Measurements from ENCODE around the gene FKBP3. TPM values are rescaled to one million over a fixed set of nuclear protein-coding genes. Genes with fewer than 3 reads are reported as not detected.
"Not testable (repeated sequence)": the region's sequence is repeated elsewhere in the genome, so short reads cannot be mapped to it uniquely, and the experiment has no call there.

The FKBP3 gene
- total RNA-seq, 2 experiments from 2014 or later: 22.4 to 41.1 TPM

- no peaks in the 10 kb centered on the region for H3K9me2 ChIP-seq (ENCODE audit: insufficient read depth, low read length)
- no peaks in the 10 kb centered on the region for H3K9me3 ChIP-seq (ENCODE audit: low read length)
- intact Hi-C loops (cut with micrococcal nuclease; ENCODE audit: unreplicated experiment): loop anchor here (5.0 kb wide), 1 partner anchor 170 kb away; the partner anchor contains the start of gene MIS18BP1
- no TSS peak for BruUV-seq (replicated peaks)
- H3K36me3 ChIP-seq (ENCODE audit: insufficient read depth, low read length): peaks cover 12% of the 10 kb centered on the region
- TF ChIP-seq CTCF (conservative IDR thresholded peaks at IDR 0.05; ENCODE audit: low read length) (no peak), EZH2phosphoT487 (IDR thresholded peaks at IDR 0.05; ENCODE audit: borderline replicate concordance, low read depth, low read length) (no peak)
- ChIA-PET POLR2A (interaction anchor here (1.2 kb wide), 1 partner anchor 15 kb away, joined by 3 read pairs; no protein-coding TSS in a partner anchor), CTCF (ENCODE audit: unreplicated experiment) (no interaction called here)
- H3K79me2 ChIP-seq (ENCODE audit: insufficient read depth, low read depth, low read length): peaks cover 34% of the 10 kb centered on the region
- H2AFZ ChIP-seq (ENCODE audit: low read length): peak overlapping the region; percentile 100; the same call in 1 of the 2 replicates
- no peak overlapping the region for H3K27ac ChIP-seq (ENCODE audit: low read depth, low read length, poor library complexity, severe bottlenecking)
- no peak overlapping the region for H3K4me2 ChIP-seq (ENCODE audit: low read length)
- H3K4me1 ChIP-seq (ENCODE audit: insufficient read depth, low read length, poor library complexity, severe bottlenecking): peaks cover 22% of the 10 kb centered on the region
- peaks cover 8% of the 10 kb centered on the region; the same call in 1 of the 2 replicates for H4K20me1 ChIP-seq (ENCODE audit: insufficient read depth, low read length)
- no peak overlapping the region for H3K4me3 ChIP-seq (ENCODE audit: low read depth, low read length, poor library complexity, severe bottlenecking)
- no peak for DNase-seq (ENCODE audit: low spot score)
These were observed 51.9 kb downstream of the FKBP3 start for GRCh38 chr14:45082420-45082819.

- H3K9me3 ChIP-seq (ENCODE audit: low read length); H3K9me2 ChIP-seq (ENCODE audit: insufficient read depth, low read length); DNase-seq (ENCODE audit: low spot score); CTCF ChIA-PET (ENCODE audit: unreplicated experiment); H3K27ac ChIP-seq (ENCODE audit: low read depth, low read length, poor library complexity, severe bottlenecking); H2AFZ ChIP-seq (ENCODE audit: low read length); BruUV-seq (replicated peaks); H3K36me3 ChIP-seq (ENCODE audit: insufficient read depth, low read length); H3K4me3 ChIP-seq (ENCODE audit: low read depth, low read length, poor library complexity, severe bottlenecking); POLR2A ChIA-PET; H4K20me1 ChIP-seq (ENCODE audit: insufficient read depth, low read length); H3K4me2 ChIP-seq (ENCODE audit: low read length): not testable (repeated sequence)
- H3K4me1 ChIP-seq (ENCODE audit: insufficient read depth, low read length, poor library complexity, severe bottlenecking): peaks cover 12% of the 10 kb centered on the region
- H3K79me2 ChIP-seq (ENCODE audit: insufficient read depth, low read depth, low read length): peaks cover 20% of the 10 kb centered on the region
- intact Hi-C loops (cut with micrococcal nuclease; ENCODE audit: unreplicated experiment): loop anchor here (5.0 kb wide), 1 partner anchor 171 kb away; the partner anchor contains the start of gene MIS18BP1
These were observed 53.2 kb downstream of the FKBP3 start for GRCh38 chr14:45081096-45081495.

- peaks cover 14% of the 10 kb centered on the region for H3K79me2 ChIP-seq (ENCODE audit: insufficient read depth, low read depth, low read length)
- POLR2A ChIA-PET; H3K9me3 ChIP-seq (ENCODE audit: low read length); DNase-seq (ENCODE audit: low spot score); H3K36me3 ChIP-seq (ENCODE audit: insufficient read depth, low read length); H3K4me3 ChIP-seq (ENCODE audit: low read depth, low read length, poor library complexity, severe bottlenecking); BruUV-seq (replicated peaks); H4K20me1 ChIP-seq (ENCODE audit: insufficient read depth, low read length); H2AFZ ChIP-seq (ENCODE audit: low read length); H3K27ac ChIP-seq (ENCODE audit: low read depth, low read length, poor library complexity, severe bottlenecking); H3K4me1 ChIP-seq (ENCODE audit: insufficient read depth, low read length, poor library complexity, severe bottlenecking); H3K9me2 ChIP-seq (ENCODE audit: insufficient read depth, low read length); H3K4me2 ChIP-seq (ENCODE audit: low read length): not testable (repeated sequence)
- CTCF ChIA-PET (ENCODE audit: unreplicated experiment): interaction anchor here (1.0 kb wide), 1 partner anchor 71 kb away, joined by 3 read pairs; no protein-coding TSS in a partner anchor
- intact Hi-C loops (cut with micrococcal nuclease; ENCODE audit: unreplicated experiment): loop anchor here (5.0 kb wide), 1 partner anchor 172 kb away; the partner anchor contains the start of gene MIS18BP1
These were observed 53.8 kb downstream of the FKBP3 start for GRCh38 chr14:45080416-45080968.

Data from OCI-LY7 (cell line).